NCI-H2196 (cell line): ENCODE results near the gene GCN1.

ENCODE experiments used
- DNase-seq: peaks from one replicate; lab custom pipeline; 2025; ENCODE audit not compliant: unreplicated experiment; lab: John Stamatoyannopoulos, UW

GCN1 gene

DNA sequence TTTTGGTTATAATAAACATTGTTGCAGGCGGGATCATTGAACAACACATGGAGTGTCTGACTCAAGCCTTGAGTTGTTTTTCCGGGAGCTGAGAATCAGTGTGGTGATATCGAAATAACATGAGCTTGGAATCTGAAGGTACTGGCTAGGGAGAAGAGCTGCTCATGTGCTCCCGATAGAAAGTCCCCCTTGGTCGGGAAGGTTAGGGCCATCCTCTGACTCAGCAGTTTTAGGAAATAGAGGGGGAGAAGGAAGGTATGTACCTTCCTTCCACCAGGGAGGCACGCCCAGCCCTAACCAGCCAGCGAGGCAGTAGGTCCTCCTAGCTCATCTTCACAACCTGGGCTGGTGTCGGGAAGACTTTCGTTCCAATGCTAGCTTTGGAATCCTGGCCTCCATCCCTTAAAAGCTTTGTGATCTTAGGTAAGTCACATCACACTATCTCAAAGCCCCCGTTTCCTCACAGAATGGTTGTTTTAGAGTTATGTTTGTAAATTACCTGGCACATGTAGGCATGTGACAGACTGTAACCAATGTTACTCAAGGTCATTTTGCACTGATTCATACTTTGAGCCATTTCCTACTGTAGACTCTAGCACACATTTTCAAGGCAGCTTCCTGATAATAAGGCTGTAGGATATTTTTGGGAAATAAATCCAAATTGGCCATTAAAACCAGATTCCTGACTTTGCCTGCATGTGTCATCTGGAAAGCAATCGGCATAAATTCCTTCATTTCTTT, 76.0 kb downstream of the GCN1 start:
- no peak for DNase-seq

DNA sequence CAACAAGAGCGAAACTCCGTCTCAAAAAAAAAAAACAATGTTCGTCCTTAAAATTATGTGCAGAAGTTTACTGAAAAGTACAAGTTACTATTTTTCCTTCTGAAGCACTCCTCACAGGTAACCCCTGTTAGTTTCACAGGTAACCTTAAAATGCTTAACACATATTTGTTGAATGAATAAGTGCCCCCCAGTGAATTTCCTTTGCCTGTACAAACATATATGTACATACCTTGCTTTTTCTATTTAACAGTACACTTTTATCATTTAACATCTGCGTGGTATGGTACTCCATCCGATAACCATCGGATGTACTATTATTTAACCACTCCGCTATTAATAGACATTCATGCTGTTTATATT, 76.6 kb downstream of the GCN1 start:
- DNase-seq, result no peak

DNA sequence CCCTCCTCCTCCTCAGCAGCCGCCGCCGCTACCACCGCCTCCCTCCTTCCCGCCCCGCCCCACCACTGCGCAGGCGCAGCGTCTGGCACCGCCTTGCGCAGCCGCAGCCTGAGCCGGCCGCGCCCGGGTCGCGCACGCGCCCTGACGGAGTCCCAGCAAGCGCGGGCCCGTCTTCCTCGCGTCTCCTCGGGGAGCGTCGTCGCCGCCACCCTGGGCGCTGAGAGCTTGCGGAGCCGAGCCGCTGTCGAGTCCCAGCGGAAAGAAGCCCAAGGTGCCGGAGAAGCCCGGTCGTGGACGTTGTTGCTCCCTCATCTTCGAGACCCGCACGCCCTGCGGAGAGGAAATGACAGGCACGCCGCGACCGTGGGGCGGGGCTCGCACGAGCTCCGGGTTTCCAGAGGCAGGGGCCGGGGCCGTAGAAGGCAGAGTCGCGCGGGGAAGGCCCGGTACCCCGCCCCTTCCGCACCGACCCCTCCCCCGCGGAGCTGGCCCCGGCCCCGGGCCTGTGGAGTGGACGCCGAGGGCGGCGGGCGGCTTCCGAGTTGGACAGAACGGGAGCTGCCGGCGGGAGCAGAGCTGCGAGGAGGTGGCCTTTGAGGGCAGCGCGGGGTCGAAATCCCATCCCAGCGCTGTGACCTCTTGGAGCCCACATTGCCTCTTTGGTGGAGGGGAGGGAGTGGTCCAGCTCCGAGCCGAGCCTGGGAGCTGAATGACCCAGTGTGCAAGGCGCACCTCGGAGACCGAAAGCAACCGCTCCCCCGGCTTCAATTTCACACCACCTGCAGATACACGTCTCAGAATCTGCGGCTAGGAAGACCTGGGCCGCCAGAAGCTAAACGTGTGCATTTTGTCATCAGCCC, 77.5 kb downstream of the GCN1 start:
- DNase-seq, result peak; percentile 95

DNA sequence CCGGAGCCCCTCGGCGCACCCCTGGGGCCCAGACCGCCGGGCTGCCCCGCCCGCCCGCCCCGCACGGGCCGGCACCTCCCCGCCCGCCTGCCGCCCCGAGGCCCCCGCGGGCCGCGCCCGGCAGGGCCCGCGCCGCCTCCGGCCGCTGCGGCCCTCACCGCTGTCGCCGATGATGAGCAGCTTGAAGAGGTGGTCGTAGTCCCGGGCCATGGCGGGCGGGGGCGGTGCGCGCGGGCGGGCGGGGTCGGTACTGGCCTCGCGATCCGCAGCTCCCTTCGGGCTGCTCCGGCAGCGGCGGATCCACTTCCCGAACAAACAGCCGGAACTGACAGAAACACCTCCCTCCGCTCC, 78.1 kb downstream of the GCN1 start, which contains the start of gene RAB35:
RAB35 (minus strand) TSS at position 313 of the 351 bp plus-strand sequence; CDS start at position 210, 103 bp downstream.
- DNase-seq, result no peak

DNA sequence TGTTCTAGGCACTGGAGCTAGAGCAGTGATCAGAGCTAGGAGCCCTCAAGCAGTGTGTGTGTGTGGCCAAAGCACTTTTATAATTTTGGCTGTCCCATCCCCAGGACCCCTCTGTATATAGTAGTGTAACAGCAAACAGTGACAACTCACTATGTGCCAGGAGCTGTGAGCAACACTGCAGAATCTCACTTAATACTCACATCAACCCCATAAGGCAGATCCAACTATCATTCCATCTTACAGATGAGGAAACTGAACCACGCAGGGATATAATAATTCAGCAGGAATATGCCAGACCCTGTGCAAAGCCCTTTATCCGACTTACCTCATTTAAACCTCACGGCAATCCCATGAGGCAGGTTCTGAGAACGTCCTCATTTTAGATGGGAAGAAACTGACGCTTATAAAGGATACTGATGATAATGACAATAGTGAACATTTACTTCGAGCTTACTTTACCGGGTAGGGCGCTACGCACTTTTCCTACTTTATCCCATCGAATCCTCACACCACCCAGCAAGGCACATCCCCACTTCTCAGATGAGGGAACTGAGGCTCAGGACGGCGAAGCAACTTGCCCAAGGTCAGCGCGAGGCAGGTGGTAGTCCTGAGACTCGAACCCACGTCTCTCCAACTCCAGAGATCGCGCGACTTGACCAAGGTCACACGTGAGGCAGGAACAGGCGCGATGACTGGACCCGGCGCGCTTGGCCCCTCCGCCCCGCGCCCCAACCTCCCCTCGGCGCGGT, 78.6 kb downstream of the GCN1 start:
- peak; percentile 13 for DNase-seq

DNA sequence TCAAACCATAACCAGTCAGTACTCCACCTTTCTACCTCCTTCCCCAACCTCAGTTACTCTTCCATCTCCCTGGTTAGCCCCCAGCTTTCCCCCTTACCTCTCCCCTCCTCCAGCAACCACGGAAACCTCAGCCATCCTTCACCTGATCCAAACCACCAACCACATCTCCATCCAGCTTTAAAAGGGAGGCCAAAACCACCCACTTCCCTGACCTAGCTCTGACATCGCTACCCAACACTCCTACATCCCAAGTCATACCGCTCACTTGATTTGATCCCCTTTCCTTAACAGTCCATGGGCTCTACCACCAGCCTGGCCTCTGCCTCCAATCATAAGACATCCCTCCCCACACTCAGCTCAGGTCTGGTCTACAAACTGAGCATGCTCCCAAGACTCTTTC, 79.4 kb downstream of the GCN1 start:
- no peak for DNase-seq

DNA sequence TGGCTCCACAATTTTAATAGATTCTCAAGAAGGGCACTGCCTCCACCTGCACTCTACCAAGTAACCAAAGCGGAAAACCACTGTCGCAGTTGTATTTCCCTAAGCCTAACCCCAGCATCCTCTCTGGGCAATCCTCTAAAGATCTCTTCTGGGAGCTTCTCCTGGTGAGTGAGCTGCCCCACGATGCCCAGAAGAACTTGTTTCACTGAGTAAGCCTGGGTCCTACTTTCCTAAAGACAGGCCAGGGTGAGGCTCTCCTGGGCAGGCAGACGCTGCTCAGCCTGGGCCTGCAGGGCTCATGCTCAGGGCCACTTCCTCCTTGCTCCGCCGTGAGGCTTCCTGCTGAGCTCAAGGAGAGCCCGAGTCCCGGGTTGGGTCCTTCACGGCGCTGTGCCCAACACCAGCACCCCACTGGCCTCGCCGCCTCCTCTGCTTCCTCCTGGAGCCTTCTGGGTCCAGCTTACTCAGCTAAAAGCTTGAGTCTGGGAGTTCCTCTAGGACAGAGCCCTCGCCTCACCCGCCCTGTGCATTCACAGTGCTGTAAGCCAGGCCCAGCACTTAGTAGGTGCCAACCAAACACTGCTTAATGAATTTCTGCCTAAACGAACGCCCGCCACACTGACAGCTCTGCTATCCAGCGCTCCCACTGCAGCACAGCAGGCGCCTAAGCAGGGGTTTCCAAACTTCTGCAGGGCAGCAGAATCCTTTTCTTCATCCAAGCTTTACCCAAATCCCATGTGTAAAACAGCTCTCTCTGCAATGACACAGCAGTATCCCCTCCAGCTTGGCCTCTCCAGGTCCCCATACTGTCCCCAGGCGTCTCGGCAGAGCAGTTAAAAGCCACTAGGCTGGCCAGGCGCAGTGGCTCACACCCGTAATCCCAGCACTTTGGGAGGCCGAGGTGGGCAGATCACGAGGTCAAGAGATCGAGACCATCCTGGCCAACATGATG, 83.7 kb downstream of the GCN1 start:
- DNase-seq, result no peak

DNA sequence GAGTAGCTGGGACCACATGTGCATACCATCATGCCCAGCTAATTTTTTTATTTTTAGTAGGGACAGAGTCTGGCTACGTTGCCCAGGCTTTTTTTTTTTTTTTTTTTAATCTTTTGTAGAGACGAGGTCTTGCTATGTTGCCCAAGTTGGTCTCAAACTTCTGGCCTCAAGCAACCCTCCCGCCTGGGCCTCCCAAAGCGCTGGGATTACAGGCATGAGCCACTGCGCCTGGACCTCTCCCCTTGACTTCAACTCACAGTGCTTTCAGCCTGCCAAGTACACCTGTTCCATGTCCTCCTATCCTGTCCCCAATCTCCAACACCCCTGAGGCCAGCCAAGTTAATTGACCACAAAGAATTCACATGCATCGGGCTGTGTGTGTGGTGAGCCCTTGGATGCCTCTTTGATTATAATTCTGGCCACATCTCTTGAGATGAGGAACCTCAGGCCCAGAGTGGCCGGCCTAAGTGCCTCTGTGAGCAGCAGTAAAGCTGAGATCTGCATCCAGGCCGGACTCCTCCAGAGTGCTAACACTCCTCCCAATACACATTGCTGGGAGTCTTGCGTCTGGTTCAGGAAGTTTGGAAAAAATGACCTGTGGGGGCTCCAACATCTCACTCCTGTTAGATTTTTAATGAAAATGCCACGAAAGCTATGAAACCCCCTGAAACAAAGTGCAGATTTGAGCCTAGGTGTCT, 84.8 kb downstream of the GCN1 start:
- no peak for DNase-seq

DNA sequence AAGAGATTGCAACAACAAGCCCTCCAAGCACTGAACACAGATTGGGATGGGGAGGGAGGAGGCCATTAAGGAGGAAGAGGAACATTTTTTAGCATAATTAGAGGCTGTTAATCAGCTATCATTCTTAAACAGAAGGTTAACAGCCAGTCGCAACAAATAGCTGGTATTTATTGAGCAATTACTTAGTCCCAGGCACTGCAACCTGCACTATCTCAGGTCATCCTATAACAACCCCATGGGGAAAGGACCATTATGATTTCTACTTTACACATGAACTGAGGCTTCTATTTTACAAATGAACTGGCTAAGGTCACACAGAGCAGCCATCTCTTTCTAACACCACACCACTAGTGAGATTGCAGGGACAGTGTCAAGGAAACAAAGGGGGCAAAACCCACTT, 88.4 kb downstream of the GCN1 start:
- DNase-seq, result no peak

DNA sequence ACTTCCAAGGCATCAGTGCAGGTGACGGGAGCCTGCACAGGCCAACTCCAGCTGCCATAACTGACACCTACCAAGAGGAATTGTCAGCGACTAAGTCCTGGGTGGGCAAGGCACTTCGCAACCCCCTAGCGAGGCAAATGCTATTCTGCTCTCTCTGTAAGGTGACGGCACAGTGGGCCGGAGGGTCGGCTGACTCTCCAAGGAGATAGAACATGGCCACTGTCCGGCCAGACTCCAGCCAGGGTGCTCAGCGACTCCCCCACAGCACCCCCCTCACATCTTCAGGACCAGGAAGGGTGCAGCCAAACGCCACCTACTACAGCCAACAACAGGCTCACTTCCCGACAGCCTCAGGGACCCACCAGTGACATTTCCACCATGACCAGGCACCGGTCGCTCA, 91.1 kb downstream of the GCN1 start:
- no peak for DNase-seq

DNA sequence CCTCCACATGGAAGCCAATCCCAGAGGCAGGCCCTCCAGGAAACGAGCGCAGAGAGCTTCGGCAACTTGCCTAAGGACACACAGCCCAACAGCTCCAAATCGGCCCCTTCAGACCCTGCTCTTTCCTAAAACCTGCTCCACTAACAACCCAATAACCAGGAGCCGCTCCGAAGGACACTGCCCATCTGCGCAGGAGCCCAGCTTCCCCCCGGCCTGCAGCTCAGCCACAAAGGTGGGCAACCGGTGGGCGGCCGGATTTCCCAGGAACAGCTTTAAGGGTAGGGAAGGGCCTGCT, 91.5 kb downstream of the GCN1 start:
- no peak for DNase-seq

DNA sequence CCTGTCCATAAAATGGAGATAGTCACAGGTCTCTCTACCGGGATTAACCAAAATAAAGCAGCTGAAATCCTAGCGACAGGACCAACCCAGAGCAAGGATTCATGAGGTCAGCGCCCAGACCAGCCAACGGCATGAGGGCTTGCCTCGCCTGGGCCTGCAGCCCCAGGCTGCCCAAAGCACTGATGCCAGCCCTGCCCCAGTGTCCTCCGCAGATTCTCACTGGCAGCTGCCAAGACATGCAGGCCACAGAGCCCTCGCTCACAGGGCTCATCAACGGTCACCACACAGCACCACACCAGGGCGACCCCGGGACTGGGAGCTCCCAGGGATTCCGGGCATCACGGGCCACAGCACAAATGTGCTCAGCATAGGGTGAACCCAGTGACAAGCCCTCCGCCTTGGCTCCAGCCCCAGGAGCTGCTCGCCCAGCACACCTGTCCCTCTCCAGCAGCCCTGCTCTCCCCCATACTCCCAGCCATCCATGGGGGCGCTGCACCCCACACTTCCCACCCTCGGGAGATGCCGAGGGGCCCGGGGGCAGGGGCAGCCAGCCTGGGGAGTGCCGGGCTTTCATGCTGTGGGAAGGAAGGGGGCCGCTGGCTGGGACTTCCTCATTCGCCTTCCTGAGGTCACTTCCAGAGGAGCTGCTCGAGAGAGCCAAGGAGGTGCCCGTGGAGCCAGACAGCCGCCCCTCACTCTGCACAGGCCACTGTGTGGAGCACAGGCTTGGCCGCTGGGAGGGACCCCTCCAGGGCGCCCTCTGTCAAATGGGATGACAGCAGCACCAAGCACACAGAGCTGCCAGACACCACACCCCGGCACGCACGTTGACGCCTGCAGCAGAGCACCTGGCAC, 92.1 kb downstream of the GCN1 start:
- DNase-seq, result no peak

DNA sequence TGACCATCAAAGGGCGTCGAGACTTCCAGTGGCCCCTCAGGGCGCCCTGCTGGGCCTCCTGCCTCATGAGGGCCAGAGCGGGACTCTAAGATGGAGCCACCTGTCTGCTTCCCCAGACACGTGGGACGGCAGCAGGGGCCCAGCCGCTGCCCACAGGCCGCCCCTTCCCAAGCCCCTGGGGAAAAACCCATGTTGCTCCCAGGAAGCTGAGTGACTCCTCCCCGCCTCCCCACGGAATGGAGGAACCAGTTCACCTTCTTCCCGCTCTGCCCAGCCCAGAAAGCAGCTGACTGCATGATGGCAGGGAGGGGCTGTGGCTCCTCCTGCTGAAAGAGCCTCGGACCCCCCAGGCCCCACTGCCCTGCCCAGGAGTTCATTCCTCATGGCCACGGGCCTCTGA, 92.9 kb downstream of the GCN1 start:
- no peak for DNase-seq

DNA sequence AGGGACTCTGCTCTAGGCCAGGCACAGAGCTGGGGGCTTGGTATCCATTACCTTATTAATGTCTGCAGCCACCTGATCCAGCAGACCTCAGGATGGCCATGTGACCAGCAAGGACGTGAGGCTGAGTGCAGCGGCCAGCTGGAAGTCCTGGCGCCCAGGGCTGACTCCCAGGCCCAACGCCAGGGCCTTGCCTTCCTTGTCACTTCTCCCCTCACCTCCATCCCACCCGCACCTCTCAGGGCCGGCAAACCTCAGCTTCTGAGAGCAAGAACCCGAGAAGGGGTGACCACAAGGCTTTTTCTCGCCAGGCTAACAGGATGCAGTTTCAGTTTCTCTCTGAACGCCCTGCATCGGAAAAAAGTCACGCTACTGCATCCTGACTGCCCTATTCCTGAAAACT, 93.3 kb downstream of the GCN1 start:
- DNase-seq, result no peak

DNA sequence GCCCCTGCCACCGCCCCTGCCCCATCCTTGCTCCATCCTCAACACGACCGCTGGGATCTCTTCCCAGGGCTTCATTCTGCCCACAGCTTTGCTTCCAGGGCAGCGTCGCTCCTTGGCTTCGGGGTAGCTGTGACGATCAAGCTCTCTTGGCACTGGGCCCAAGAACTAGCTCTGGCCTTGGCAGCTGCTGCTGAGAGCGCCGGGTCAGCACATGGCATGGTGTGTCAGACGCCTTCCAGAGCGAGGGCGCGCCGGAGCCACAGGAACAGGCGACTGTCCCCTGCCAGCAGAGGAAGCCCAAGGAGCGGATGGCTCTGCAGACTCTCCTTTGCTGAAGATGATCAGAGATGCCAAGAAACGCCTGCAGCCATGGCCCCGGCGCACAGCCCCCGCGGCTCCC, 93.9 kb downstream of the GCN1 start:
- DNase-seq, result peak; percentile 76

DNA sequence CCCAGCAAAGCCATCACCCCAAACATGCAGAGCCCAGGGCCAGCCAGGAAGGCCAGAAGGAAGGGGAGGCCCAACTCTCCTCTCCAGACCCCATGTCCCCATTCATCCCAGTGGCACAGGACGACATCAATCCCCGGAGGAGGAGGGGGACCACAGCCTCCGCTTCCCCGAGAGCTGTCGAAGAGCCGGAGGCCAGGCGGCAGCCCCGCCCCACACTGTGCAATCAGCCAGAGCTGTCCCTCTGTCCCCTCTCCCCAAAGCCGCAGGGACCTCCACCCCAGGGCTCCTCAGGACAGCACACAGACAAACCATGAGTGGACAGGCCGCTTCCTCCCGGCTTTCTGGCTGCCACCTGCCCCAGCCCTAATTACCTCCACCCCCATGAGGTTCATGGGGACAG, 94.8 kb downstream of the GCN1 start:
- DNase-seq, result no peak

DNA sequence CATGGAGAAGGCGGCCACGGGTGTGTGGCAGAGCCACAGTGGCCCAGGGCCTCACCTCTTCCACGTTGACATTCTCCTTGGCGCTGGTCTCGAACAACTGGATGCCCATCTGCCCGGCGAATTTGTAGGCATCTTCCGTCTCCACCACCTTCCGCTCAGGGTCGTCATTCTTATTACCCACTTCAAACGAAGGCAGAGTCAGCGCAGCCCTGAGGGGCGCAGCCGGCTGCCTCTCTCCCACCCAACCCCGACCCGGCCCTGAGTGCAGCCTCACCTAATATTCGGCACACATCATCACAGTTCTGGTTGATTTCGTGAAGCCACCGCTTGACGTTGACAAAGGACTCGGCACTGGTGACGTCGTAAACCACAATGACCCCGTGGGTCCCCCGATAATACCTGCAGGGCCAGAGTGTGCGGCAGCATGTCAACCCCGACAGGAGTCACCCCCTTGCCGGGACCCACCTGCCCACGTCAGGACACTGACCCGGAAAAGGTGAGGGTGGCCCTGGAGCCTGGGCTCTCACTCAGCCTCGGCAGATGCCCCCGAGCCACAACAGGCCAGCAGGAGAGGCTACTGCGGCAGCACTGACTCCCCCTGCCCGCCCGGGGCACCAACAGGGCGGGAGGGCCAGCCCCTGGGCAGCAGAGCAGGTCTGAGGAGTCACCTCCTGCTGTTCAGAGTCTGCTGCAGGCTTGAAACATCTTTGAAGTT, 95.6 kb downstream of the GCN1 start:
- DNase-seq, result no peak

DNA sequence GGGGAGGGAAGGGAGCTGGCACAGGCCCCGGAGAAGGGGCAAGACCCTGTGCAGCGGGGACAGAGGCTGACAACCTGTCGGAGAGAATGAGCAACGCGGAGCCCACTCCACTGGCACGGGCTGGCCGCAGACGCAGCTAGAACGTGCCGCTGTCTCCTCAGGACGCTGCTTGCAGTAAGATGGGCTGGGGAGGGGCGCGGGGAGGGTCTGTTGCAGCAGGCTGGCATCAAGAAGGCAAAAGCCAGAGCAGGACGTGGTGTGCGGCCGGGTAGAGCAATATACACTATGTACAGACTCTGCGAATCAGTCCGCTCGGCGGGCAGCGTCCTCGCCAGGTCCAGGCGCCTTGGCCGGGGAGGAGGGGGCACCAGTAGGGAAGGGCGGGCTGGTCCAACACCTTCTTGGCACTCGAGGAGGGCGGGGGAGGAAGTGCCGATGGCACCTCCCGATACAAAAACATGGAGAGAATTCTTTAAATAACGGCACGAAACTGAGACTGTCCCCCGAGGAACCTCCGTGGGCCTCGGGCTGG, 97.8 kb downstream of the GCN1 start:
- DNase-seq, result no peak

DNA sequence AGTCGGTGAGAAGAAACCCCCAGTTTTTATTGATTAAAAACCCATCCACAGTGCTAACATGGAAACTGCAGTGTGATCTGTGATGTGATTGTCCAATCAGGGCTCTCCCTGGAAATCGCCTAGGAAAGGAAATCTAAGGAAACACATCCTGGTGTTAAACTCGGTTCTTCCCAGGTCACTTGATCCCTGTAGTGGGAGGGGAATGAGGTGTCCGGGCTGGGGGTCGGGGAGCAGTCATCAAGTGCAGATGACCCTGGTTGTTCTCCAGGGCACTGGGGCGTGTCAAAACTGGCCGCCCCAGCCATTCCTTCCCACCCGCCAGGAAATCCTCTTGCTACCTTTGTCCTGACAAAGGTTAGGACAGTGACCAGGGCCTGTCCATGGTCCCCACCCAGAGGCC, 98.8 kb downstream of the GCN1 start:
- no peak for DNase-seq
